SIG-M5 treated with dmso at 0.1 percent for 504 hours (cell line): ENCODE measurements around the gene ROBO1.
A peak's percentile ranks its signal among the peaks of the same experiment; 100 is the strongest.

ENCODE experiments used
- DNase-seq: peaks from one replicate; lab custom pipeline; 2025; ENCODE audit not compliant: unreplicated experiment; lab: John Stamatoyannopoulos, UW

ROBO1 gene

DNA sequence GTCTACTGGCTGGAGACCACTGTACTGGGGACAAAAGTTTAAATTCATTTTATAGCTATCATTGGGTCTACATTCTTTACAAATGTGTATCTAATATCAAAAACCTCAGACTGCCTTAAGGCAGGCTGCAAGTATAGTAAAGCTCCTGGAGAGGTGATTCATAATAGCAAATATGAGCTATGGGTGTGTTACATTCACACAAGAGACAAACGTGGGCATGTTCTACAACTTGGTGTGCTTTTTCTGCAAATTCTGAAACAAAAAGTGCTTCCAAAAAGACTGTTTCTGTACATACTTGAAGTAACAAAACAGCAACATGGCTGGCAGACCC lies 1101.4 kb downstream of the ROBO1 start:
- DNase-seq = peak; percentile 4

DNA sequence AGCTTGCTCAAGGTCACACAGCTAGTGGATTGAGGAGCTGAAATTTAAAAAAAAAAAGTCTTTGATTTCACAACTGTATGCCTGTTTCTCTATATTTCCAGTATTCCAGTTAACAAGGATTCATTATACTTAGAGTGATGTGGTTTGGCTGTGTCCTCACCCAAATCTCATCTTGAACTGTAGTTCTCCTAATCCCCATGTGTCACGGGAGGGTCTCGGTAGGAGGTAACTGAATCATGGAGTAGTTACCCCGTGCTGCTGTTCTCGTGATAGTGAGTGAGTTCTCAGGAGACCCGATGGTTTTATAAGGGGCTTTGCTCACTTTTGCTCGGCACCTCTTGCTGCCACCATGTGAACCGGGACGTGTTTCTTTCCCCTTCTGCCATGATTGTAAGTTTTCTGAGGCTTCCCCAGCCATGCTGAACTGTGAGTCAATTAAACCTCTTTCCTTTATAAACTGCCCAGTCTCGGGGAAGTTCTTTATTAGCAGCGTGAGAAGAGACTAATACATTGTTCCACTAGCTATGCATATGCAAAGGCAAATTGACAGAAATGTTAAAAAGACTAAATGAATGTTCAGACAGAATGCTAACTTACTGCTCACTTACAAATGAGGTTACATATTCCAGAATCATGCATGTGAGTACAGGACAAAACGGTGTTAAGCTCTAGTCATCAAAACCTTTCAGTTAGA lies 1101.9 kb downstream of the ROBO1 start:
- no peak for DNase-seq

DNA sequence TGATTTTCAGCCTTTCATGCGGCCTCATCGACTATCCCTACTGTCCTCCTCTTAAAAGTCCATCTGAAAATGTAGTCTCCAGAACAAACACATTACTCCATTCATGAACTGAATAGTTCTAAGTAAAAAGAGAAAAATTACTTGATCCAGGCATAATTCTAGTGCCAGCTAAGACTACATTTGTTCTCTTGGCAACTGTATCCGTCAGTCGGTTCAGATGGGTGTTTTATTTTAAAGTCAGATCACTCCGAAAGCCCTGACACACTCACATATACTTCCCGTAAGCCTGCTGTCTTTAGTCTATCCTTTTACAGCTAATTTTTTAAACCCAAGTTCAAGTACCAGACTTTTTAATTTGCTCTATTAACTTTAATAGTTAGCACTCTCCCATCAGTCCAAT lies 1102.7 kb downstream of the ROBO1 start:
- no peak for DNase-seq

DNA sequence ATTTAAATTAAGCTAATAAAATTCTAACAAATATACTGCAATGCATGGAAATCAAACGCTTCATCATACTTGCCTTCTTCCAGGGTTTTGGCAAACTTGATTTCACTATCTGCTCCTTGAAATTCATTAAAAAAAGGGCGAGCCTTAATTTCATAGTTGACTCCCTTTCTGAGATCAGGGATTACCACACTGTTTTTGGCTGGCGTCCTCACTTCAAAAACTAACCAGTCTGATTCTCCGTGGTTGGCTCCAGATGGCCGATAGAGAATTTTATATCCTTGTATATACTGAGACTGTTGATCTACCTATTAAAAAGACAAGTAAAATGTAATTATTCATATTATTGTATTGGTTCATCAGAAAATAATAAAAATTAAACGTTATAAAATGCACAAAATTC lies 1106.8 kb downstream of the ROBO1 start:
- no peak for DNase-seq

DNA sequence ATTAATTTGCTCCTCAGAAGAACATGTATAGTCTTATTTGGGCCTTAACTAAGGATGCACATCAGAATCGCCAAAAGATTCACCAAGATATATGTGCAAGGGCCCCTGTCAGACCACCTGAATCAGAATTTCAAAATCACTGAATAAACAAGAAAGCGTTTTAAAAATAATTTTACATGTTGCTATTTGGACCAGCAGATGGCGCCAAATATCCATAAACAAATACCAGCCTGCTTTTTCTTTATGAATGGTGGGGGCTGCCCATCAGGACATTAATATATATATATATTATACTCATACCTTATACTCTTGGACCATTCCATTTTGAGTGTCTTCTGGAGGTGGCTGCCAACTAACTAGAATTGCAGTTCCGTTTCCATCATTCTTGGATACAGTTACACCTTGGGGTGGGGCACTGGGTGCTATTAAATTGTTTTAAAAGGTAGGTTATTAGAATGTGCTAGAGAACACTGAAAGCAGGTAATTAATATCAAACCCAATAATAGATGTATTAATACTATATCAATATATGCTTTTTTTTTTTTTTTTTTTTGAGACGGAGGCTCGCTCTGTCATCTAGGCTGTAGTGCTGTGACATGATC lies 1108.3 kb downstream of the ROBO1 start:
- DNase-seq = peak; percentile 32

DNA sequence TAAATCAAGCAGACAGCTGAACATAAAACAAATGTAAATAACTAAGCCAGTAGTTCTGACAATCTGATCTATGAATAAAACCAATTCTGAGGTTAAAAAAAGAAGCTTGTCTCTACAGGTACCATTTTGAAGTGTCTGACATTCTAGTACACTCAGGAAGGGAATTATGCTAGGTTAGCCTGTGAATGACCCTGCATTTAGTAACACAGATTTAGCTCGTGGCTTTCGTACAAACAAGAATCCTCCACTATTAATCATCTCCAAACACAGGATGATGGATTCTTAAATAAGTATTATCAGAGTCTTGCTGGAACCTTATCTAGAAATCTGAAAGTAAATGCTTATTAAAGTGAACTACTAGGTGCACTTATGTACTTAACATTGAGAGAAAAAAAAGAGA lies 1120.1 kb downstream of the ROBO1 start:
- no peak for DNase-seq

DNA sequence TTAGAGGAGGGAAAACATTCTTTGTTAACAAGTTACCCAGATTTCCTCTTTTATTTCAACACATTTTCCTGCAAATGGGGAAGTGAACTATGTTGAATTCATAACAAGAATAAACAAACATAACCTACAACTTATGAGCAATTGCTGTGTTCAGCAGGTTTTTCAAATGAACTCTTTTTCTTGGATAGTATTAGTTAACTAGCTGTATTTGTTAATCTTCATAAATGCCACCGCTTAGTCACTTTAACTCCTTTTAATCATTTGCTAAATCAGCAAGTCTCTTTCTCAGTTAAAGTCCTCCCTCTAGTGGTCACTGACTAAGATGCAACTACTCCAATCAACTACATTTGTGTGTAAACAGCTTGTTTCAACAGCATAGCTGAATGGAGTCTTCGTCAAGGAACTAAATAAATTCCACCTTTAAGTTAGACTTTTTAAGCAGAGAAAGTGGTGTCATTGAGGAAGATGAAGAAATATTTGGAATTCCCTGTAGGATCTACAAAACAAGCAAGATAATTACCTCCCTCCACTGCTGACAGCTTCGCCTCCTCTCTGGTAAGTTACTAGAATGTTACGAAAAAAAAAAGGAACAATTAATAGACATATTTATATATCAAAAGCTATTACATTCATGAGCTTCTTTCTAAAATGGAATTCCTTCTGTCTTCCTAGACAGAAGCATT lies 1122.0 kb downstream of the ROBO1 start:
- DNase-seq = peak; percentile 64

DNA sequence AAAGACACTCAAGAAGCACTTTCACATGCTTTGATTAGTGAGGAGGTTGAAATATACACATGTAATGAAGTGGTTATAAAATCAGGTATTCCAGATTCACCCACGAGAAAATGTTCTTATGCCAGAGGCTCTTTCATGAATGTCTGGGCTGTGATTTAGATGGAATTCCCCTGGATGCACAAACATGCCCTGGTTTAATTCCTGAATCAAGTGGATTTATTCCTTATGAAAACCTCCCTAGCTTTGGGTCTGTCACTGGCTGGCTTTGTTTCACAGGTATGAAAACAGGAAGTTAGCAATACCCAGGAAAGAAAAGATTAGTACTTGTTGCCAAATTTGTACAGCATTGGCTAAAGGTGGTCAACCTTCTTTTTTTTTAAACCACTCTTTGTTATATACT lies 1123.0 kb downstream of the ROBO1 start:
- DNase-seq = no peak

DNA sequence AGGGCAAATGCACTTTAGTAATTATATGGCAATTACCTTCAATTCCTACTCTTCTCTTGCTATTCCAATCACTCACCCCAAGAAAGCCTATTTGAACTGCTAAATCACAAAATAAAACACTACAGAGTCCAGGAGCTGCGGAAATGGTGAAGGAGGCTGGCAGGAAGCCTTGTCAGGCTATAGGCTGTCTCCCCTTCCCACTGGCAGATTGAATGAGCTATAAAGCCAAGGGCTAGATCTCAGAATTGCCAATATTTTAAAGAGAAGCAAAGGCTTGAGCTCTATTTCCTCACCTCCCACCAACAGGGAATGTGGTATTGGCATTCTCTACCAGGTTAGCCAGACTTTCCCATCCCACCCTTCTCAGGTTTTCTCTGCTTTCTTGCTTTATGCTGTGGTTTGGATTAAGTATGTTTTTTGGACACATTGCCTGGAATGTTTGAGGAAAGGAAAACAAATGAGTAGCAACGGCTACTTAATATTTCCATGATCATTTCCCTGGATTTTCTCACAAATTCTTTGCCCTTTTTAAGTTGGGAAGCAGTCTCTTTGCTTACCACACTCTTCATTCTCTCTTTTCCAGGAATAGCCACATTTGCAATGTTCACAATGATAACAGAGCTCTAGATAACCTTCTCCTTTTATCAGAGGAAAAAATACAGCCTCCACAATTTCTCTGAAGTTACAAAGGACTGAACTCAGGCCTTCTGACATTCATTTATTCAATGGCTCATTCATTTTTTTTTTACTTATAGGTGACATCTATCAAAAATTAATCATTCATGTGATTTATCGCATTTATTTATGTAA lies 1125.4 kb downstream of the ROBO1 start:
- DNase-seq = no peak

DNA sequence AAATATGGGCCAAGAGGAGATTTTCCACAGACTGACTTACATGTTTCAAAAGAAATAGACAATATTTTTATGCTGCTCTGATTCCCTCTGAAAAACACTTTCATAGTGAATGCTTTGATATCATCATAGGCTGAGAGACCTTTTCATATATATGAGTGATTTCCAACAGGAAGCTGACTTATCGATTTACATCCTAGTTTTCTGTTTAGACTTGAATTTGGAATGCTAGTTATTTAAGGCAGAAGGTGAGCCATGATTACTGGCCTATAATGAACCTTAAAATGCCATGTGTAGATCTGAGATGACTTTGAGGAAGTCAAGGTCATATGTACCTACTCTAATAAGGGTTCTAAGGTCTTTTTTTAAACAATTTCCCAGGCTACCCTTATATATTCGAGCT lies 1126.1 kb downstream of the ROBO1 start:
- DNase-seq = no peak

DNA sequence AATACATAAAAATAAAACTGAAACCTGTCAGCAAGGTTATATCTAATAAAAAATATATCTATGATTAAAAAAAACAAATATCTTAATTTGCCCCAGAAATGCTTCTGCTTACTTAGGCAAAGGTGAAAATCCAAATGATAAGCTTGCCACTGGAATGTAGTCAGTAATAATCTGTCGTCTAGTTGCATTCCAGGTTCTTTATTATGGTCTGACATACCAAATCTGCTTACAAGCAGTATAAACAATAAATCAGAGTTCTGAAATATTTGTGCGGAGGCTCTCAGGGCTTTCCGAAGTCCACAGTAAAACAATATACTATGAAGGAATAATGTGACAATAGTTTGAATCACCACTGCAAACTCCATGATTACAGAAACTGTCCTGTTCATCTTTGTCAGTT lies 1133.5 kb downstream of the ROBO1 start:
- no peak for DNase-seq

DNA sequence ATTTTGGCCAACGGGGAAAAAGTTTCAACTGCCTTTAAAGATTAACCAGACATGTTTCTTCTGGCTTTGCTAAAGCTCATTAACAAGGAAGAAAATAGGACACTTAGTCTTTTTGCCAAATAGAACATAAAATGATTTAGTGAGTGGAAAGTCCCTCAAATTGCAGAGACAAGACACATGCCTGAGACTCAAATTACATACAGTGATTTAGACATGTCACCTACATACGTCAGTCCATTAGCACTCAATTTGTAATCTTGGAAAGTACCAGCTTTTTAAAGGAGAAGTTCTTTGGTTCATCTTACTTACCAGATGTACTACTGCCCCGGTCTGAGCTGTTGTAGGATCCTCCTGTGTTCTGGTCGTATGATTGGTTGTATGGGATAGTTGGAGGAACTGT lies 1134.2 kb downstream of the ROBO1 start:
- no peak for DNase-seq

DNA sequence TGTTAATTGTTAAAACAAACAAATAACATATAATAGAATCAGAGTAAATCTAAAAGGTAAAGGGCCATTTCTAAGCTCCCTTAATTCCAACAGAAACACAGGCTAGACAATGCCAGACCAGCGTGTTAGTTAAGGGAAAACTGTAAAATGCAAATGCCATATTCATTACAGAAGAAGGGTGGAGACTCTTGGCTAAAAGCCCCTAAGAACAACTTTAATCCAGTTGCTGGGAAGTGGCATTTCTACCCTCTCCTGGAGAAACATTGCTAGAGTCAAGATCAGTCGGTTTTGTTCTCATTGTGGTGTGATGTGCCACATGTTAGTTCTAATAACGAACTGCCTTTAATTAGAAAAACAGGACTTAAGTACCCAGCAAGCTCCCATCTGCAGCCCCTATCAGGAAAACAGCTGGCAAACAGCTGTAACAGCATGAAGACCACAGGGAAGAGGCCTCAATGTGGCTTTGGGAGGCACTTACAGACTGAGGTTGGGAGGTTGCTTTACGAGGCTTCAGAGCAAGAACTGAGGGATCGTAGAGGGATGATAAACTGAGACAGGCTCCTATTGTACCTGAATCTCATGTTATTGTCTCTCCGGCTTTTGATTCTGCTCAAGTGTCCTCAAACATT lies 1134.8 kb downstream of the ROBO1 start:
- no peak for DNase-seq

DNA sequence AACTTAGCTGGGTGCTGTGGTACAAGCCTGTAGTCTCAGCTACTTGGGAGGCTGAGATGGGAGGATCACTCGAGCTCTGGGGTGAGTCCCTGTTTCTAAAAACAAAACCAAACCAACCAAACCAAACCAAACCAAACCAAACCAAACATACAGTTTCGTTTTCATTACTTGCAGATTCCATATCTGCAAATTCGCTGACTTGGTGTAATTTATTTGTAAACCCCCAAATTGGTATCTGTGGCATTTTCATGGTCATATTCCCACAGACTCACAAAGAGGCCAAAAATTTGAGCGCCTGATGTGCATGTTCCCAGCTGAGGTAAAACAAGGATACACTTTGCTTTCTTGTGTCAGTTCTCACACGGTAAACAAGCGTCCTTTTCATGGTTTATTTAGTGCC lies 1138.3 kb downstream of the ROBO1 start:
- no peak for DNase-seq

DNA sequence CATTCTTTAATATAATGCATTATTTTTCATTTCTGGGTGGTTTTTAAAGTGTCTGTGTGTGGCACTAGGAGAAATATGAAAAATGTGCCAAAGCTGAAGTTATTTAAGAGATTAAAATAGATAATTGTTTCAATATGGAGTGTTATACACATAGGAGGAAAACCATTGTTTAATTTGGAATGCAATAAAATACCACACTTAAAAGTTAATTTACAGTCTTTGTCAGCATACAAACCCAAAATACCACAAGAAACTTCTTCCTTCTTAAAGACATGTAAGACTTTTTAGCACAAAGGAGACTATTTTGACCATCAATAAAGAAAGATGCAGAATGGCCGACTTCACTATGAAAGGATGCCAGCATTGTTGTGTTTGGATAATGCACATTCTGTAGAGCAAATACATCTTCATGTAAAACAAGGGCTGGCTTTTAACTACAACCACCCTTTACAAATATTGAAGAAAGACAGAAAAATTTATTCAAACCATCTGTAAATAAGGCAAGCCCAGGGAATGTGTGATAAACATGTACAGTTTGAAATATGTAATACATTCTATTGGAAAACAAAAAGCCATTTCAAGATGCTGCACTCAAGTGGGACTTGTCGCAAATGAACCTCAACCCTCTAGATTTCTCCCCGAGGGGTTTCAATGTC lies 1146.6 kb downstream of the ROBO1 start:
- DNase-seq = no peak

DNA sequence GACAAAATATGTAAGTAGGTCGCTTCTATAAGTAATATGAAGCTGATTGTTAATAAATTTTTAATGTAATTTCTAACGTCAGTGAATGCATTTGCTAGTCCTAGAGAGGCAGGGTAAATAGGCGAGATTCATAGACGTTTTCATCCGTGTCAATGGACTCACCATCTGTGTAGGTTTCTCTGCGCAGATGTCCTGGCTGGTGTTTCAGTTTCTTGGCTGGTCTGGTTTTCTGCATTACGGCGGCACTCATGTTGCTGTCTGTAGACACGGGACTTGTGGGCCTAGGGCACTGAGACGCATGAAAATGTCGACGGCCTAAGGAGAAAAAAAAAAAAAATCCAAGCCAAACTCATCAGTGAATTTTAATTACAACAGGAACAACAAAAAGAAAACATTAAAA lies 1153.3 kb downstream of the ROBO1 start:
- DNase-seq = no peak

DNA sequence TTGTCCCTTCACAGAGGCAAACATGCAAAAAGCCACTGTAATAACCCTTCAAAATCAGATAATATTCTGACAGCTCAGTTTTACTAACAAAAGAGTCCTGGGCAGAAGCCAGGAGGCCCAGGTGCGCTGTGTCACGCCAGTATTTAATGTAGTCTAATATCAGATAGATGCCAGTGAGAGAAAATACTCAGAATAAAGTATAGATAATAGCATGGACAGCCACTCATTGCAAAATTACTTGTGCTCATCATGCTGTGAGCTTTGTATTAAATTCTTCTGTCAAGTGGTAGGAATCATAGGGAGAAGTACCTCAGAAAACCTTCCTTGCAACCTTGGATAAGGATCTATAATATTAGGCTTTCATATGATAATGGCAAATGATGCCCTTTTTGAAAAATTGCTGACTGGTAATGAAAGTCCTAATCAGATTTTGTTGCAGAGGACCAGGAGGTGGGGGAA lies 1154.3 kb downstream of the ROBO1 start:
- DNase-seq = no peak

DNA sequence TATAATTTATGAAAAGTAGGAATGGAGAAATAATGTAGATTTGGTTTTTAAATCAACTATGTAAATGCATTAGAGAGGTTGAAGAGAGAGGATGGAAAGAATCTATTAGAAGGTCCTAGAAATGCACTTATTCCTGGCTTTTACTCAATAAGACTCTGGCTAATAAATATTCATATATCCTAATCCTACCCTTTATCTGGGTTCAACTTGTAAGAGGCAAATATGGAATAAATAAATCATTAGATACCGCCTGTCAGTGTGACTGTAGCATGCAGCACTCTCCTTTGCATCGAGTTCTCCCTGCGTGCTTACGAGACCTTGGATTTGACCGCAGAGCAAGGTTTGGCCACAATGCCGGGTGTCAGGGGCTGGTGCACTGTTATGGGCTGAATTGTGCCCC lies 1156.5 kb downstream of the ROBO1 start:
- DNase-seq = no peak

DNA sequence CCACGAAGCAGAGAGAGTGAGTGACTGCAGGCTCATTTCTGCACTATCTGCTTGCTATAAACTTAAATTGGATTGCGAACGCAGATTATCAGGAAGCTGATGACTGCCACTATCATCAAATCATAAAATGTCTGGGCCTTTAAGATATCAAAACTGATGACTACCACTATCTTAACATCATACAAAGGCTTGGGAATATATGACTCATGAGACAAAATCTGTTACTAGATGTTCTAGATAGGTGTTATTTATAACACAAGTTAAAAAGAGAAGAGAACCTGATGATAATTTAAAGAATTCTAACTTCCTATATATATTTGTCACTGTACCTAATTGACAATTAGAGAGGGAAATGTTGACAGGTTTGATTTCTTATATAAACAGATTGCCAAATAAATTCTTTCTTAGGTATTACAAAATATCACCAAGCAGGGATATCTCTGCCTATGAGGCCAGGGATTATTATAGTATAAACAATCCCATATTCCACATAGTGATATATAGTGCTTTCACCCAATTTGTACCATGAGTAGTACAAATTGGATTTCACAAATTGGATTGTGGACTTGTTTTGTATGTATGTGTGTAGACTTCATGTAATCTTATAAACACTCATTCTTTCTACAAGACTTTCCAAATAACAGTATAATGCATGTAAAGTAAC lies 1157.2 kb downstream of the ROBO1 start:
- DNase-seq = no peak

DNA sequence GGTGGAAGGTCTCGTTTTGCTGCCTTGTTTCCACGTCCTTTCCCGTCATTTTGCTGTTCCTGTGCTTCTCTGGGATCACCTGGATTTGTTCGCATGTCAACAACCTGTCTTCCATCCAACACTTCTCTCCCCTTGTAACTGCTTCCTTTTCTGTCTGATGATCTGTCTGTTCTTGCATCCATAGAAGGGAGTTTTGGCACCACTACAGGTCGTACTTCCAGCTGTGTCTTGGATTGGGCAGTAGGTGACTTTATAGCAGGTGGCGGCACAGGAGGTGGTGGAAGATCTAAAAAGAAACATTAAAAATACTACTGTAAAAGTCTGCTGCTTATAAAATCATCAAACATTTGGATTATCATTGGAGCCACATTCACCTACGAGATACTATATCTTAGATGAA lies 1161.0 kb downstream of the ROBO1 start:
- DNase-seq = no peak
